Measurements from ENCODE around the gene PM20D1.
"Not testable (repeated sequence)": the region's sequence is repeated elsewhere in the genome, so short reads cannot be mapped to it uniquely, and the experiment has no call there.

Gene PM20D1

GRCh38 chr1:205840146-205840923, 9.6 kb downstream of the PM20D1 start:
- DNase-seq = no peak

GRCh38 chr1:205837382-205837970, 12.5 kb downstream of the PM20D1 start:
- no peak for DNase-seq

GRCh38 chr1:205834751-205835150, 15.2 kb downstream of the PM20D1 start:
- no peak for DNase-seq

- no peak for DNase-seq
Observed at GRCh38 chr1:205832326-205832751, 17.6 kb downstream of the PM20D1 start.

GRCh38 chr1:205827623-205828022, 22.3 kb downstream of the PM20D1 start:
- DNase-seq = no peak

- DNase-seq = no peak
Observed at GRCh38 chr1:205826995-205827394, 22.9 kb downstream of the PM20D1 start.

- DNase-seq = no peak
Observed at GRCh38 chr1:205826016-205826806, 23.7 kb downstream of the PM20D1 start.

GRCh38 chr1:205824180-205824579, 25.8 kb downstream of the PM20D1 start:
- no peak for DNase-seq

GRCh38 chr1:205823260-205823659, 26.7 kb downstream of the PM20D1 start:
- not testable (repeated sequence) for DNase-seq

- no peak for DNase-seq
Observed at GRCh38 chr1:205822397-205822796, 27.5 kb downstream of the PM20D1 start.

- no peak for DNase-seq
Observed at GRCh38 chr1:205817988-205818387, 31.9 kb downstream of the PM20D1 start.

GRCh38 chr1:205817364-205817763, 32.6 kb downstream of the PM20D1 start:
- no peak for DNase-seq

- peak; percentile 59 for DNase-seq
Observed at GRCh38 chr1:205813755-205814058, 36.2 kb downstream of the PM20D1 start.

- DNase-seq = peak; percentile 93
Observed at GRCh38 chr1:205812878-205813754, 36.8 kb downstream of the PM20D1 start, which contains the start of gene SLC41A1. SLC41A1 (minus strand) TSS chr1:205813198; CDS start chr1:205810441, 2,757 bp downstream.

GRCh38 chr1:205812271-205812877, 37.6 kb downstream of the PM20D1 start:
- peak; percentile 43 for DNase-seq

- no peak for DNase-seq
Observed at GRCh38 chr1:205811660-205812059, 38.3 kb downstream of the PM20D1 start.

- DNase-seq = no peak
Observed at GRCh38 chr1:205810448-205811157, 39.3 kb downstream of the PM20D1 start.

GRCh38 chr1:205809942-205810345, 40.0 kb downstream of the PM20D1 start:
- no peak for DNase-seq

- DNase-seq = no peak
Observed at GRCh38 chr1:205809469-205809868, 40.5 kb downstream of the PM20D1 start.

GRCh38 chr1:205805082-205805711, 44.7 kb downstream of the PM20D1 start:
- DNase-seq = peak; percentile 72

GRCh38 chr1:205804605-205805004, 45.3 kb downstream of the PM20D1 start:
- DNase-seq = no peak

Measured in stimulated activated CD8-positive, alpha-beta memory T cell treated with anti-CD3 and anti-CD28 coated beads, Interleukin-4, amount 100 ng/mL, for 48 hours (primary cell).